ENCODE results near the gene TTF1. TPM values are rescaled to one million over a fixed set of nuclear protein-coding genes. Genes with fewer than 3 reads are reported as not detected.

TTF1 gene
- total and polyA plus RNA-seq, 9 of the 15 experiments (the other 6 are each of a cell fraction or from before 2014, with no cell fraction given), result 9.0 to 18.5 (median 15.8) TPM

DNA sequence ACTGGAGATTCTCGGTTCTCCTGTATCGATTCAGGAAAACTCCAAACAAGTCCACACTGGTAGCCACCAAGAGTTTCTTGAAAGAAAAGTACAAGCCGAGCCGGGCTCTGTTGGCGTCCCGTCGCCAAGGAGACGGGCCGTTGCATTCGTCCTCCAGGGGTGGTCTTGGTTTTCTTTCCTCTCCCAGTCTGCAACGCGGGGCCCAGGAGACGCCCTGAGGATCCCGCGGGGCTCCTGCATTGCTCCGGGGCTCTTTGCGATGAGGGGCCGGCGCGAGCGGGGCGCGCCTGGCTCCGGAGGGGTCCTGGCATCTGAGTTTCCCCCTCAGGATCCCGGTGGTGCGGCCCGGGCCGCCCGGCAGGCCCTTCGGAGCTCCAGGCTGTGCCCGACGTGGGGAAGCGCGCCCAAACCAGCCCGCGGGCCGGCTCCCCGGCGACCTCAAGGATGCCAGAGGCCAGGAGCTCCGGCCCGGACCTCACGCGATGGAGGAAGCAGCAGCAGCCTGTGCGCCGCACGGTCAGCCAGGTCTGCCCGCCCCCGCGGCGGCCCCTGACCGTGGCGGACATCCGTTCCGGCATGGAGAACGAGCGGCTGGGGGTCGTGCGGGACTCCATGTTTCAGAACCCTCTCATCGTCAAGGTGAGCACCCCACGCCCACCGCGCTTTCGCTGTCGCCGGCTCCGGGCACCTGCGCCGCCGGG lies 3.3 kb upstream of the TTF1 start, which contains the start of gene CFAP77 (continued):
- TF ChIP-seq, protein P1, sequence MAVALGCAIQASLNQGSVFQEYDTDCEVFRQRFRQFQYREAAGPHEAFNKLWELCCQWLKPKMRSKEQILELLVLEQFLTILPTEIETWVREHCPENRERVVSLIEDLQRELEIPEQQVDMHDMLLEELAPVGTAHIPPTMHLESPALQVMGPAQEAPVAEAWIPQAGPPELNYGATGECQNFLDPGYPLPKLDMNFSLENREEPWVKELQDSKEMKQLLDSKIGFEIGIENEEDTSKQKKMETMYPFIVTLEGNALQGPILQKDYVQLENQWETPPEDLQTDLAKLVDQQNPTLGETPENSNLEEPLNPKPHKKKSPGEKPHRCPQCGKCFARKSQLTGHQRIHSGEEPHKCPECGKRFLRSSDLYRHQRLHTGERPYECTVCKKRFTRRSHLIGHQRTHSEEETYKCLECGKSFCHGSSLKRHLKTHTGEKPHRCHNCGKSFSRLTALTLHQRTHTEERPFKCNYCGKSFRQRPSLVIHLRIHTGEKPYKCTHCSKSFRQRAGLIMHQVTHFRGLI (CRISPR knock-in tag; IDR thresholded peaks at IDR 0.05), result no peak
- peak; percentile 71 for TF ChIP-seq TCF7L2 (IDR thresholded peaks at IDR 0.05; ENCODE audit: low read depth, low read length)
- TF ChIP-seq, protein P2, sequence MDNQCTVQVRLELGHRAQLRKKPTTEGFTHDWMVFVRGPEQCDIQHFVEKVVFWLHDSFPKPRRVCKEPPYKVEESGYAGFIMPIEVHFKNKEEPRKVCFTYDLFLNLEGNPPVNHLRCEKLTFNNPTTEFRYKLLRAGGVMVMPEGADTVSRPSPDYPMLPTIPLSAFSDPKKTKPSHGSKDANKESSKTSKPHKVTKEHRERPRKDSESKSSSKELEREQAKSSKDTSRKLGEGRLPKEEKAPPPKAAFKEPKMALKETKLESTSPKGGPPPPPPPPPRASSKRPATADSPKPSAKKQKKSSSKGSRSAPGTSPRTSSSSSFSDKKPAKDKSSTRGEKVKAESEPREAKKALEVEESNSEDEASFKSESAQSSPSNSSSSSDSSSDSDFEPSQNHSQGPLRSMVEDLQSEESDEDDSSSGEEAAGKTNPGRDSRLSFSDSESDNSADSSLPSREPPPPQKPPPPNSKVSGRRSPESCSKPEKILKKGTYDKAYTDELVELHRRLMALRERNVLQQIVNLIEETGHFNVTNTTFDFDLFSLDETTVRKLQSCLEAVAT (IDR thresholded peaks at IDR 0.05), result no peak
- TF ChIP-seq, protein P3, sequence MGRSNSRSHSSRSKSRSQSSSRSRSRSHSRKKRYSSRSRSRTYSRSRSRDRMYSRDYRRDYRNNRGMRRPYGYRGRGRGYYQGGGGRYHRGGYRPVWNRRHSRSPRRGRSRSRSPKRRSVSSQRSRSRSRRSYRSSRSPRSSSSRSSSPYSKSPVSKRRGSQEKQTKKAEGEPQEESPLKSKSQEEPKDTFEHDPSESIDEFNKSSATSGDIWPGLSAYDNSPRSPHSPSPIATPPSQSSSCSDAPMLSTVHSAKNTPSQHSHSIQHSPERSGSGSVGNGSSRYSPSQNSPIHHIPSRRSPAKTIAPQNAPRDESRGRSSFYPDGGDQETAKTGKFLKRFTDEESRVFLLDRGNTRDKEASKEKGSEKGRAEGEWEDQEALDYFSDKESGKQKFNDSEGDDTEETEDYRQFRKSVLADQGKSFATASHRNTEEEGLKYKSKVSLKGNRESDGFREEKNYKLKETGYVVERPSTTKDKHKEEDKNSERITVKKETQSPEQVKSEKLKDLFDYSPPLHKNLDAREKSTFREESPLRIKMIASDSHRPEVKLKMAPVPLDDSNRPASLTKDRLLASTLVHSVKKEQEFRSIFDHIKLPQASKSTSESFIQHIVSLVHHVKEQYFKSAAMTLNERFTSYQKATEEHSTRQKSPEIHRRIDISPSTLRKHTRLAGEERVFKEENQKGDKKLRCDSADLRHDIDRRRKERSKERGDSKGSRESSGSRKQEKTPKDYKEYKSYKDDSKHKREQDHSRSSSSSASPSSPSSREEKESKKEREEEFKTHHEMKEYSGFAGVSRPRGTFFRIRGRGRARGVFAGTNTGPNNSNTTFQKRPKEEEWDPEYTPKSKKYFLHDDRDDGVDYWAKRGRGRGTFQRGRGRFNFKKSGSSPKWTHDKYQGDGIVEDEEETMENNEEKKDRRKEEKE (IDR thresholded peaks at IDR 0.05; ENCODE audit: borderline replicate concordance in 1 of 2, control insufficient read depth in 1 of 2, low read depth in 2 of 2, low read length in 1 of 2), result peak in 1 of 2 experiments; percentile 93; a peak in 2 of 4 replicates
- TF ChIP-seq, protein P4, sequence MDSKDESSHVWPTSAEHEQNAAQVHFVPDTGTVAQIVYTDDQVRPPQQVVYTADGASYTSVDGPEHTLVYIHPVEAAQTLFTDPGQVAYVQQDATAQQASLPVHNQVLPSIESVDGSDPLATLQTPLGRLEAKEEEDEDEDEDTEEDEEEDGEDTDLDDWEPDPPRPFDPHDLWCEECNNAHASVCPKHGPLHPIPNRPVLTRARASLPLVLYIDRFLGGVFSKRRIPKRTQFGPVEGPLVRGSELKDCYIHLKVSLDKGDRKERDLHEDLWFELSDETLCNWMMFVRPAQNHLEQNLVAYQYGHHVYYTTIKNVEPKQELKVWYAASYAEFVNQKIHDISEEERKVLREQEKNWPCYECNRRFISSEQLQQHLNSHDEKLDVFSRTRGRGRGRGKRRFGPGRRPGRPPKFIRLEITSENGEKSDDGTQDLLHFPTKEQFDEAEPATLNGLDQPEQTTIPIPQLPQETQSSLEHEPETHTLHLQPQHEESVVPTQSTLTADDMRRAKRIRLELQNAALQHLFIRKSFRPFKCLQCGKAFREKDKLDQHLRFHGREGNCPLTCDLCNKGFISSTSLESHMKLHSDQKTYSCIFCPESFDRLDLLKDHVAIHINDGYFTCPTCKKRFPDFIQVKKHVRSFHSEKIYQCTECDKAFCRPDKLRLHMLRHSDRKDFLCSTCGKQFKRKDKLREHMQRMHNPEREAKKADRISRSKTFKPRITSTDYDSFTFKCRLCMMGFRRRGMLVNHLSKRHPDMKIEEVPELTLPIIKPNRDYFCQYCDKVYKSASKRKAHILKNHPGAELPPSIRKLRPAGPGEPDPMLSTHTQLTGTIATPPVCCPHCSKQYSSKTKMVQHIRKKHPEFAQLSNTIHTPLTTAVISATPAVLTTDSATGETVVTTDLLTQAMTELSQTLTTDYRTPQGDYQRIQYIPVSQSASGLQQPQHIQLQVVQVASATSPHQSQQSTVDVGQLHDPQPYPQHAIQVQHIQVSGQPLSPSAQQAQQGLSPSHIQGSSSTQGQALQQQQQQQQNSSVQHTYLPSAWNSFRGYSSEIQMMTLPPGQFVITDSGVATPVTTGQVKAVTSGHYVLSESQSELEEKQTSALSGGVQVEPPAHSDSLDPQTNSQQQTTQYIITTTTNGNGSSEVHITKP (IDR thresholded peaks at IDR 0.05; ENCODE audit: partially characterized antibody), result peak; percentile 99
- TF ChIP-seq NONO (IDR thresholded peaks at IDR 0.05; ENCODE audit: low read depth in 2 of 2, low read length in 1 of 2), result peak in 1 of 2 experiments; percentile 98; a peak in 2 of 4 replicates
- TF ChIP-seq, protein P5, sequence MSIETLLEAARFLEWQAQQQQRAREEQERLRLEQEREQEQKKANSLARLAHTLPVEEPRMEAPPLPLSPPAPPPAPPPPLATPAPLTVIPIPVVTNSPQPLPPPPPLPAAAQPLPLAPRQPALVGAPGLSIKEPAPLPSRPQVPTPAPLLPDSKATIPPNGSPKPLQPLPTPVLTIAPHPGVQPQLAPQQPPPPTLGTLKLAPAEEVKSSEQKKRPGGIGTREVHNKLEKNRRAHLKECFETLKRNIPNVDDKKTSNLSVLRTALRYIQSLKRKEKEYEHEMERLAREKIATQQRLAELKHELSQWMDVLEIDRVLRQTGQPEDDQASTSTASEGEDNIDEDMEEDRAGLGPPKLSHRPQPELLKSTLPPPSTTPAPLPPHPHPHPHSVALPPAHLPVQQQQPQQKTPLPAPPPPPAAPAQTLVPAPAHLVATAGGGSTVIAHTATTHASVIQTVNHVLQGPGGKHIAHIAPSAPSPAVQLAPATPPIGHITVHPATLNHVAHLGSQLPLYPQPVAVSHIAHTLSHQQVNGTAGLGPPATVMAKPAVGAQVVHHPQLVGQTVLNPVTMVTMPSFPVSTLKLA (conservative IDR thresholded peaks at IDR 0.05), result 0 out of 4 replicates have a peak, but pooled peaks of 1 of the 2 experiments have one; percentile 21

Measured in K562 (cell line).